ENCODE results near the gene RPH3AL.
A peak's percentile ranks its signal among the peaks of the same experiment; 100 is the strongest.

The RPH3AL gene

GRCh38 chr17:187130-187529 is 165.5 kb downstream of the RPH3AL start:
- TF ChIP-seq CTCF (IDR thresholded peaks at IDR 0.05; ENCODE audit: insufficient read depth, missing control alignments): no peak
- DNase-seq (ENCODE audit: insufficient read length, low spot score): peak; percentile 91
- peak; percentile 76 for FAIRE-seq

- DNase-seq (ENCODE audit: insufficient read length, low spot score) (no peak), FAIRE-seq (no peak)
- no peak for TF ChIP-seq CTCF (IDR thresholded peaks at IDR 0.05; ENCODE audit: insufficient read depth, missing control alignments)
These were observed 167.0 kb downstream of the RPH3AL start for GRCh38 chr17:185445-186138.

- DNase-seq (ENCODE audit: insufficient read length, low spot score) (no peak), FAIRE-seq (no peak)
- no peak for TF ChIP-seq CTCF (IDR thresholded peaks at IDR 0.05; ENCODE audit: insufficient read depth, missing control alignments)
These were observed 169.6 kb downstream of the RPH3AL start for GRCh38 chr17:183021-183420.

- no peak for TF ChIP-seq CTCF (IDR thresholded peaks at IDR 0.05; ENCODE audit: insufficient read depth, missing control alignments)
- FAIRE-seq: no peak
- DNase-seq (ENCODE audit: insufficient read length, low spot score): no peak
These were observed 170.4 kb downstream of the RPH3AL start for GRCh38 chr17:182050-182751.

- DNase-seq (ENCODE audit: insufficient read length, low spot score) (peak; percentile 83), FAIRE-seq (no peak)
- no peak for TF ChIP-seq CTCF (IDR thresholded peaks at IDR 0.05; ENCODE audit: insufficient read depth, missing control alignments)
These were observed 171.2 kb downstream of the RPH3AL start, which contains the start of gene DOC2B for GRCh38 chr17:181245-182049. Gene DOC2B, minus strand, starts transcription at chr17:181650. Its CDS starts 171 bp downstream, at chr17:181479.

- FAIRE-seq: no peak
- no peak for TF ChIP-seq CTCF (IDR thresholded peaks at IDR 0.05; ENCODE audit: insufficient read depth, missing control alignments)
- DNase-seq (ENCODE audit: insufficient read length, low spot score): no peak
These were observed 172.0 kb downstream of the RPH3AL start for GRCh38 chr17:180381-181244.
